GM19372 (cell line): ENCODE results near the gene DSE.
A peak's percentile ranks its signal among the peaks of the same experiment; 100 is the strongest.

ENCODE experiments used
- ATAC-seq: cut with Tn5 transposase; IDR thresholded peaks from one replicate; pipeline ENCODE4 v1.9.1; 2021; ENCODE audit warnings: mild to moderate bottlenecking, low read depth, moderate library complexity; ENCODE audit not compliant: unreplicated experiment

DSE gene

DNA sequence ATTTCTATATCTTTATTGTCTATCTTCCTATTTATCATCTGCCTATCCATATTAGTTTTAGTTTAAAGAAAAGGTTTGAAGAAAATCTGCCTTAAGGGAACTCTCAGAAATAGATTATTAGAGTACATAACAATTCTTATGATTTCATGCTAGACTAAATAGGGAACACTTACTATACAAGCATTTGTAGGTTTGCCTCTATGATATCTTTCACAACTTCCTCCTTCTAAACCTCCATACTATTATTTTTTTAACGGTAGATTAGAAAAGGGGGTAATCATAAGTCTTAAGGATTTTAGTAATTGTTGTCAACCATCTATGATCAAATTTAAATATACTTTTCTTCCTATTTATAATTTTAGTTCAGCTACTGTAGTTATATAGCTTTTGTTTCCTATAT lies 11.6 kb upstream of the DSE start:
- ATAC-seq, result no peak

DNA sequence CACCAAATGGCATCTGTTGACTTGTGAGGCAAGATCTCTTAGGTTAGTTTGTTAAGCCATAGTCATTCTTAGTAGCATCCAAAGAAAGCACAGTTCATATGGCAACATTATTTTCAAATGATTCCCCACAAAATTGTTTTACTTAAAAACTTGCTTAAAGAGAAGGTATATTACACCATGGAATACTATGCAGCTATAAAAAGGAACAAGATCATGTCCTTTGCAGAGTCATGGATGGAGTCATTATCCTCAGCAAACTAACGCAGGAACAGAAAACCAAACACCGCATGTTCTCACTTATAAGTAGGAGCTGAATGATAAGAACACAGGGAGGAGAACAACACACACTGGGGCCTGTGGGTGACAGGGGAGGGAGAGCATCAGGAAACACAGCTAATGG lies 10.9 kb upstream of the DSE start:
- no peak for ATAC-seq

GRCh38 chr6:116362276-116362675 lies 8.5 kb upstream of the DSE start:
- no peak for ATAC-seq

GRCh38 chr6:116363759-116364158 lies 7.0 kb upstream of the DSE start:
- ATAC-seq, result no peak

DNA sequence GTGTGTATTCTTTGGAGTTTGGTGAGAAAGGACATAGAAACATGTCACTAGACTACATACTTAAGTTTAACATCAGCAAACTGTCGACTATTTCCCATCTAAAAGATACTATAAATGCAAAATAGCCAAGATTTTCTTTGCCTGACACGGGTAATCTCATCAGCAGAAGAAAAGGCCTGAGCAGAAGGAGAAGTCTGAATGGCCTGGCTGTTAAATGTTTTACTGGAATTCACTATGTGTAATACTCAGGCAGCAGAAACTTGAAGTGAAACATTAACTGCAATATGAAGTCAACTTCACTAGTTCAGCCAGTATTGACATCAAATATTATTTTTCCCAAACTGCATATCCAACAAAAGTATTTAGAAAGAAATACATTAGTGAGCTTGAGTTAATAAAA lies 6.4 kb upstream of the DSE start:
- ATAC-seq, result no peak

GRCh38 chr6:116365743-116366142 lies 5.0 kb upstream of the DSE start:
- no peak for ATAC-seq

GRCh38 chr6:116366740-116367275 lies 3.9 kb upstream of the DSE start:
- no peak for ATAC-seq

- peak; percentile 43 for ATAC-seq
Measured at GRCh38 chr6:116369540-116369939, 1.2 kb upstream of the DSE start.

GRCh38 chr6:116369964-116370759 lies 585 bp upstream of the DSE start:
- ATAC-seq, result peak; percentile 47

DNA sequence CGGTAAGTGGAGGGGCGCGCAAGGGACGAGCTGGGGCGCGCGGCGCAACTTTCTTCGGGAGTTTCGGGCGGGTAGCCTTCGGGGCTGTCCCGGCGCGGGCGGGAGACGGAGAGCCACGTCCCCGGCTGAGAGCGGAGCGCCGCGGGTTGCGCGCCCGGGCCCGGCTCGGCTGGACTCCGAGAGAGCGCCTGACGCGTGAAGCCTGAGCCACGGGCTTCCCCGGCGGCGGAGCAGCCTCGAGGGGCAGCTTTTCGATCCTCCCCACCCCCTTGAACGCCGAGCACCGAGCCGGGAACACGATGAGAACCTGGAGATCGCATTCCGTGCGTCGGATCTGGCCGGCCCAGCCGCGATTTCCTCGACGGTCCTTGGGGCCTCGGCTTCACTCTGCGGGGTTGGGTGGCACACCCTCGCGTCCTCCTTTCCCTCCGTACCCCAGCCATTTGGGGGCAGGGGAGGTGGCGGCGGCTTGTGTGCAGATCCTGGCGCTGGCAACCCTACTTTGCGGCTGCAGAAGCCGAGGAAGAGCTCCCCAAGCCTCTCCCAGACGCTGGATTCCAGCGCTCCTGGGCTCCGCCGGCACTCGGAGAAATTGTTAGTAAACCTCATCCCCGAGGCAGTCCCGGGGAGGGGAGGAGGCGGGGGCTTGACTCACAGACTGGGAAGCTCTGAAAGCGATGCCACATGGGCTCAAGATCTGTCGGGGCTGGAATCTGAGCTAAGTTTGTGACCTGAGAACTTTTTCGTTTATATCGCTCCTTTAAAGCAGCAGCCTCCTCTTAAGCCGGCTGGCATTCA lies 572 bp downstream of the DSE start:
- peak; percentile 36 for ATAC-seq

DNA sequence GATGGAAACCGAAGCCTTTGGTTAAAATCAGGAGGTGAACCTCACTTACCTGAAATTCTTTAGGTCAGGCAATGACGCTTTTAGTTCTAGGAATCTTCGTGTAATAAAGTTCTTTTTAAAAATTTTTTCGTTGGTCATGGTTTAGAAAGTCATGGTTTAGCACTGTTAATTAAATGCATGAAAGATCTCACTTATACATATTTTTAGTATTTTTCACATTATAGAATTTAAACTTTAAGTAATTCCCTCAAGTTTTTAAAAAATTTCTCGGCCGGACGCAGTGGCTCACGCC lies 1.1 kb downstream of the DSE start:
- ATAC-seq, result no peak

- ATAC-seq, result no peak
Measured at GRCh38 chr6:116373300-116373699, 2.6 kb downstream of the DSE start.

DNA sequence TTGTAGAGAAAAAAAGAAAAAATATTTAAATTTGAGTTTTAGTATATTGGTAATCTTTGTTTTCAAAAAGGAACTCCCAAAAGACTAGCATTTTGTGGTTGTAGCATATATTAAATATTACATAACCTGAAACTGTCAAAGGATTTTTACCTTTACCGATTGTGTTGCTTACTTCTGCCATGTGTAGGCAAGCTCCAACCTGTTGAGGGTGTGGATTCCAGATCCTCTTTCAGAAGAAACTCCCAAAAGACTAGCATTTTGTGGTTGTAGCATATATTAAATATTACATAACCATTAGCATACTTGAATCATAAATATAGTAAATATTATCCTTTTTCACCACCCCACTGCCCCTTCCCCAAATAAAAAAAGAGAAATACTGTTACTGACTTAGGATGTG lies 3.2 kb downstream of the DSE start:
- ATAC-seq, result no peak

- ATAC-seq, result no peak
Measured at GRCh38 chr6:116374586-116374985, 3.8 kb downstream of the DSE start.

- ATAC-seq, result no peak
Measured at GRCh38 chr6:116375262-116375661, 4.5 kb downstream of the DSE start.

DNA sequence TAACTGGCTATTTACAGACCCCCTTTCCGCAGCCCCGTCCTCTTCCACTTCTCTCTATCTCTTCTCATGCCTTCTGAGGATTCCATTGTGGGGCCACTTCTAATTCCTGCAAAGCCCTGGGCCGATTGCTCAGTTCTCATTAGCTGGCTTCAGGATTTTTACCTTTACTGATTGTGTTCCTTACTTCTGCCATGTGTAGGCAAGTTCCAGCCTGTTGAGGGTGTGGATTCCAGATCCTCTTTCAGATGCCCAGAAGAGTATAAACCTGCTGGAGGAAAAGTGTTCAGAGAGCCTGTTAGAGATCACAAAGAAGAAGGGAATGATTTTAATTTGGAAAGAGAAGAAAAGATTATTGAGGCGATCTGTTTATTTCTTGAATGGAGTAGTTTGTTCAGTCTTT lies 5.4 kb downstream of the DSE start:
- ATAC-seq, result no peak

- ATAC-seq, result no peak
Measured at GRCh38 chr6:116379764-116380163, 9.0 kb downstream of the DSE start.

- ATAC-seq, result no peak
Measured at GRCh38 chr6:116380346-116380745, 9.6 kb downstream of the DSE start.

- ATAC-seq, result no peak
Measured at GRCh38 chr6:116381000-116381399, 10.3 kb downstream of the DSE start.

- no peak for ATAC-seq
Measured at GRCh38 chr6:116382587-116382986, 11.8 kb downstream of the DSE start.

GRCh38 chr6:116384727-116385458 lies 14.1 kb downstream of the DSE start:
- ATAC-seq, result no peak
